NCI-H524 treated with DMSO at 0.1 percent for 48 hours (cell line): Measurements from ENCODE around the gene VDAC1.
"Not testable (repeated sequence)": the region's sequence is repeated elsewhere in the genome, so short reads cannot be mapped to it uniquely, and the experiment has no call there.

Experiments
- DNase-seq: peaks from one replicate; lab custom pipeline; 2025; lab: John Stamatoyannopoulos, UW

The VDAC1 gene

GRCh38 chr5:133967698-133968203 is 37.0 kb downstream of the VDAC1 start:
- DNase-seq = no peak

- DNase-seq = no peak
Observed at GRCh38 chr5:133967124-133967523, 37.7 kb downstream of the VDAC1 start.

- no peak for DNase-seq
Observed at GRCh38 chr5:133966090-133966489, 38.7 kb downstream of the VDAC1 start.

- no peak for DNase-seq
Observed at GRCh38 chr5:133963493-133964128, 41.2 kb downstream of the VDAC1 start.

- DNase-seq = no peak
Observed at GRCh38 chr5:133962801-133963476, 41.8 kb downstream of the VDAC1 start.

GRCh38 chr5:133962131-133962530 is 42.6 kb downstream of the VDAC1 start:
- DNase-seq = no peak

GRCh38 chr5:133959643-133960042 is 45.1 kb downstream of the VDAC1 start:
- DNase-seq = no peak

- no peak for DNase-seq
Observed at GRCh38 chr5:133957591-133957990, 47.2 kb downstream of the VDAC1 start.

- no peak for DNase-seq
Observed at GRCh38 chr5:133957080-133957479, 47.7 kb downstream of the VDAC1 start.

GRCh38 chr5:133956196-133956595 is 48.6 kb downstream of the VDAC1 start:
- not testable (repeated sequence) for DNase-seq

- no peak for DNase-seq
Observed at GRCh38 chr5:133953568-133954145, 51.1 kb downstream of the VDAC1 start.

GRCh38 chr5:133952729-133953567 is 51.8 kb downstream of the VDAC1 start:
- DNase-seq = no peak

- no peak for DNase-seq
Observed at GRCh38 chr5:133950821-133951612, 53.8 kb downstream of the VDAC1 start.

- no peak for DNase-seq
Observed at GRCh38 chr5:133948721-133949120, 56.1 kb downstream of the VDAC1 start.

GRCh38 chr5:133947431-133947841 is 57.3 kb downstream of the VDAC1 start:
- no peak for DNase-seq

- DNase-seq = no peak
Observed at GRCh38 chr5:133945568-133945967, 59.2 kb downstream of the VDAC1 start.

GRCh38 chr5:133944263-133945185 is 60.3 kb downstream of the VDAC1 start:
- peak; percentile 31 for DNase-seq

- DNase-seq = no peak
Observed at GRCh38 chr5:133943475-133943817, 61.3 kb downstream of the VDAC1 start.

- no peak for DNase-seq
Observed at GRCh38 chr5:133942614-133943474, 61.9 kb downstream of the VDAC1 start.
